NCI-H524 (cell line): ENCODE measurements around the gene PANK4.
"Not testable (repeated sequence)": the region's sequence is repeated elsewhere in the genome, so short reads cannot be mapped to it uniquely, and the experiment has no call there.

Experiments used
- DNase-seq, 2 experiments: peaks; one replicate each; lab custom pipeline; 2025; lab: John Stamatoyannopoulos, UW

The PANK4 gene

GRCh38 chr1:2525920-2526823 is at the start of gene PANK4:
PANK4 (minus strand) TSS chr1:2526596; CDS start chr1:2526587, 9 bp downstream.
- peak; percentile 73 to 93 for DNase-seq

- DNase-seq = no peak
These were observed 48.0 kb upstream of the PANK4 start for GRCh38 chr1:2574350-2574749.

GRCh38 chr1:2573250-2573920 is 47.0 kb upstream of the PANK4 start:
- DNase-seq = no peak

- DNase-seq = no peak
These were observed 45.0 kb upstream of the PANK4 start for GRCh38 chr1:2571348-2571747.

GRCh38 chr1:2570332-2570731 is 43.9 kb upstream of the PANK4 start:
- no peak for DNase-seq

- DNase-seq = not testable (repeated sequence)
These were observed 43.3 kb upstream of the PANK4 start for GRCh38 chr1:2569703-2570102.

GRCh38 chr1:2569060-2569459 is 42.7 kb upstream of the PANK4 start:
- DNase-seq = no peak

- not testable (repeated sequence) for DNase-seq
These were observed 41.9 kb upstream of the PANK4 start for GRCh38 chr1:2568187-2568816.

- DNase-seq = no peak
These were observed 40.8 kb upstream of the PANK4 start for GRCh38 chr1:2567083-2567679.

- DNase-seq = no peak
These were observed 40.0 kb upstream of the PANK4 start for GRCh38 chr1:2566101-2567045.

GRCh38 chr1:2564815-2565374 is 38.5 kb upstream of the PANK4 start:
- no peak for DNase-seq

- no peak for DNase-seq
These were observed 37.8 kb upstream of the PANK4 start for GRCh38 chr1:2564006-2564814.

GRCh38 chr1:2563205-2563604 is 36.8 kb upstream of the PANK4 start:
- no peak for DNase-seq

- no peak for DNase-seq
These were observed 35.8 kb upstream of the PANK4 start for GRCh38 chr1:2561898-2562895.

- DNase-seq = no peak
These were observed 35.0 kb upstream of the PANK4 start for GRCh38 chr1:2561446-2561845.

GRCh38 chr1:2560299-2561073 is 34.1 kb upstream of the PANK4 start:
- no peak for DNase-seq

GRCh38 chr1:2559509-2560298 is 33.3 kb upstream of the PANK4 start:
- no peak for DNase-seq
